ENCODE measurements around the gene NAA35.

DNA sequence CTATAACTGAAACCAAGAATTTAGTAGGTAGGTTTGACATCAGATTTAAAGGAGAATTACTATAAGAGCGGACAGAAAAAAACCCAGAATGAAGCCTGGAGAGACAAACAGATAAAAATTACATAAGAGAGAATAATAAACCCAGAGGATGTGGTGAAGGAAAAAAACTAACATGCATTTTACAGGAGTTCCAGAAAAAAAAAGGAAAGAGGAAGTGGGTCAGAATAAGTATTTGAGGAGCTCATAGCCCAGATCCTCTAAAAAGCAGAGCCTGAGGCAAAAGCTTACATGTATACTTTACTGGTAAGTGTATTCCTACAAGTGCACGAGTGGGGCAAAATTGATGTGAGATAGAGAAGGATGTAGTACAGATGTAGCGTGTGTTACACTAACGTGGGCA, 43.1 kb upstream of the NAA35 start:
- no peak for TF ChIP-seq RXRA (IDR thresholded peaks at IDR 0.05; ENCODE audit: borderline replicate concordance, low read depth)
- no peak for TF ChIP-seq JUND (IDR thresholded peaks at IDR 0.05)
- no peak for TF ChIP-seq POLR2AphosphoS5 (IDR thresholded peaks at IDR 0.05; ENCODE audit: low read depth, low read length)
- no peak for TF ChIP-seq RFX5 (IDR thresholded peaks at IDR 0.05; ENCODE audit: low read length)

All from SK-N-SH (cell line).